ENCODE data around the gene TMEM187.

- no peak for TF ChIP-seq EZH2 (IDR thresholded peaks at IDR 0.05; ENCODE audit: borderline replicate concordance, low read depth, low read length, poor library complexity, severe bottlenecking)
- no peak for TF ChIP-seq CTCF (conservative IDR thresholded peaks at IDR 0.05; ENCODE audit: low read depth, low read length)
These were observed 42.2 kb downstream of the TMEM187 start for GRCh38 chrX:154014429-154015380.
